Stimulated activated CD4-positive, alpha-beta T cell treated with anti-CD3 and anti-CD28 coated beads, Interleukin-12 subunit alpha, Interleukin-12 subunit beta, amount 100 ng/mL, for 4 hours (primary cell): ENCODE measurements around the gene TAPT1.
"Not testable (repeated sequence)": the region's sequence is repeated elsewhere in the genome, so short reads cannot be mapped to it uniquely, and the experiment has no call there.

Source experiments
- DNase-seq: peaks from one replicate; pipeline ENCODE4 v3.0.0-alpha.2; 2020

TAPT1 gene

GRCh38 chr4:16165931-16166330 lies 60.3 kb downstream of the TAPT1 start:
- no peak for DNase-seq

- DNase-seq = no peak
Observed at GRCh38 chr4:16162891-16163290, 63.4 kb downstream of the TAPT1 start.

- no peak for DNase-seq
Observed at GRCh38 chr4:16161851-16162408, 64.3 kb downstream of the TAPT1 start.

- no peak for DNase-seq
Observed at GRCh38 chr4:16160457-16160856, 65.8 kb downstream of the TAPT1 start.

GRCh38 chr4:16159286-16159685 lies 67.0 kb downstream of the TAPT1 start:
- no peak for DNase-seq

- no peak for DNase-seq
Observed at GRCh38 chr4:16158504-16158852, 67.8 kb downstream of the TAPT1 start.

GRCh38 chr4:16157609-16158503 lies 68.4 kb downstream of the TAPT1 start:
- no peak for DNase-seq

GRCh38 chr4:16155528-16156169 lies 70.6 kb downstream of the TAPT1 start:
- DNase-seq = no peak

- DNase-seq = no peak
Observed at GRCh38 chr4:16154451-16154850, 71.8 kb downstream of the TAPT1 start.

GRCh38 chr4:16150716-16151115 lies 75.6 kb downstream of the TAPT1 start:
- no peak for DNase-seq

GRCh38 chr4:16144913-16145312 lies 81.4 kb downstream of the TAPT1 start:
- DNase-seq = not testable (repeated sequence)

- DNase-seq = no peak
Observed at GRCh38 chr4:16142598-16143310, 83.5 kb downstream of the TAPT1 start.

- no peak for DNase-seq
Observed at GRCh38 chr4:16140879-16141249, 85.4 kb downstream of the TAPT1 start.

GRCh38 chr4:16140231-16140878 lies 85.9 kb downstream of the TAPT1 start:
- DNase-seq = no peak

- DNase-seq = no peak
Observed at GRCh38 chr4:16139066-16139945, 87.0 kb downstream of the TAPT1 start.

GRCh38 chr4:16136827-16137226 lies 89.4 kb downstream of the TAPT1 start:
- DNase-seq = no peak

- DNase-seq = no peak
Observed at GRCh38 chr4:16136311-16136710, 90.0 kb downstream of the TAPT1 start.

GRCh38 chr4:16133406-16133805 lies 92.9 kb downstream of the TAPT1 start:
- DNase-seq = no peak

GRCh38 chr4:16131293-16131692 lies 95.0 kb downstream of the TAPT1 start:
- DNase-seq = no peak

GRCh38 chr4:16129336-16129735 lies 96.9 kb downstream of the TAPT1 start:
- no peak for DNase-seq

GRCh38 chr4:16126714-16127113 lies 99.6 kb downstream of the TAPT1 start:
- no peak for DNase-seq
